Liver (tissue), 9 donors: Measurements from ENCODE around the gene RFX7. TPM values are rescaled to one million over a fixed set of nuclear protein-coding genes. Genes with fewer than 3 reads are reported as not detected.

ENCODE experiments used
- DNase-seq: peaks from one replicate; pipeline ENCODE4 v3.0.0-alpha.2; 2017; ENCODE audit warnings: low spot score
- H3K27ac ChIP-seq, 2 donors: one replicate each; pipeline ENCODE4 v1.7.0; 2013; ENCODE audit warnings: inconsistent platforms in 2 of 2, low read length in 2 of 2, control low read depth in 1 of 2, low read depth in 1 of 2, mild to moderate bottlenecking in 1 of 2
- H3K27me3 ChIP-seq, 4 donors: one replicate each; pipeline versions ENCODE4 v1.6.1 to v1.7.0; 2013; ENCODE audit warnings: low read length in 3 of 4, inconsistent platforms in 1 of 4, mild to moderate bottlenecking in 1 of 4, moderate library complexity in 1 of 4; ENCODE audit not compliant: control insufficient read depth in 4 of 4, insufficient read depth in 4 of 4
- H3K36me3 ChIP-seq, 4 donors: one replicate each; pipeline versions ENCODE4 v1.6.1 to v1.7.0; 2013; ENCODE audit warnings: low read length in 3 of 4, mild to moderate bottlenecking in 3 of 4, low read depth in 1 of 4, moderate library complexity in 1 of 4; ENCODE audit not compliant: control insufficient read depth in 4 of 4, insufficient read depth in 3 of 4
- H3K4me1 ChIP-seq, 4 donors: one replicate each; pipeline versions ENCODE4 v1.6.1 to v1.7.0; 2013; ENCODE audit warnings: low read length in 3 of 4, mild to moderate bottlenecking in 3 of 4, moderate library complexity in 1 of 4; ENCODE audit not compliant: control insufficient read depth in 4 of 4, insufficient read depth in 4 of 4
- H3K4me3 ChIP-seq, 3 donors: one replicate each; pipeline versions ENCODE4 v1.6.1 to v1.7.0; 2013; ENCODE audit warnings: low read length in 3 of 3, control low read depth in 1 of 3, low read depth in 1 of 3, mild to moderate bottlenecking in 1 of 3
- H3K9ac ChIP-seq, 2 donors: one replicate each; pipeline ENCODE4 v1.7.0; 2013; ENCODE audit warnings: low read length in 2 of 2, mild to moderate bottlenecking in 2 of 2, moderate library complexity in 2 of 2, control low read depth in 1 of 2, low read depth in 1 of 2
- H3K9me3 ChIP-seq, 4 donors: one replicate each; pipeline versions ENCODE4 v1.6.1 to v1.7.0; 2013; ENCODE audit warnings: low read length in 3 of 4; ENCODE audit not compliant: control insufficient read depth in 4 of 4
- EGR1 ChIP-seq, 2 donors: IDR thresholded peaks; 2 replicates each; pipeline ENCODE4 v1.6.1; 2016 to 2018; ENCODE audit warnings: antibody characterized with exemption in 2 of 2, low read depth in 2 of 2
- FOXA1 ChIP-seq: IDR thresholded peaks from 2 replicates; pipeline ENCODE4 v1.6.1; 2016; ENCODE audit warnings: antibody characterized with exemption
- GABPA ChIP-seq, 2 donors: IDR thresholded peaks in 1 of 2; conservative IDR thresholded peaks in 1 of 2; 2 replicates each; pipeline ENCODE4 v1.6.1; 2016; ENCODE audit warnings: antibody characterized with exemption in 2 of 2, mild to moderate bottlenecking in 1 of 2, moderate library complexity in 1 of 2
- HNF4A ChIP-seq, 2 donors: conservative IDR thresholded peaks; 2 replicates each; pipeline ENCODE4 v1.6.1; 2016; ENCODE audit warnings: antibody characterized with exemption in 2 of 2, mild to moderate bottlenecking in 2 of 2
- HNF4G ChIP-seq: IDR thresholded peaks from 2 replicates; pipeline ENCODE4 v1.6.1; 2016; ENCODE audit warnings: antibody characterized with exemption
- JUND ChIP-seq, 2 donors: IDR thresholded peaks; 2 replicates each; pipeline ENCODE4 v1.6.1; 2016; ENCODE audit warnings: antibody characterized with exemption in 2 of 2
- MAX ChIP-seq: IDR thresholded peaks from 2 replicates; pipeline ENCODE4 v1.6.1; 2016; ENCODE audit warnings: antibody characterized with exemption
- RAD21 ChIP-seq, 2 donors: IDR thresholded peaks; 2 replicates each; pipeline ENCODE4 v1.6.1; 2016; ENCODE audit warnings: antibody characterized with exemption in 2 of 2, mild to moderate bottlenecking in 2 of 2
- RXRA ChIP-seq, 2 donors: IDR thresholded peaks; 2 replicates each; pipeline ENCODE4 v1.6.1; 2017 to 2018; ENCODE audit warnings: antibody characterized with exemption in 2 of 2, mild to moderate bottlenecking in 1 of 2
- SP1 ChIP-seq: IDR thresholded peaks from 2 replicates; pipeline ENCODE4 v1.6.1; 2018; ENCODE audit warnings: antibody characterized with exemption, mild to moderate bottlenecking
- TAF1 ChIP-seq: conservative IDR thresholded peaks from 2 replicates; pipeline ENCODE4 v1.6.1; 2016; ENCODE audit warnings: antibody characterized with exemption, mild to moderate bottlenecking
- YY1 ChIP-seq: IDR thresholded peaks from 2 replicates; pipeline ENCODE4 v1.6.1; 2016; ENCODE audit warnings: antibody characterized with exemption, mild to moderate bottlenecking
- ZBTB33 ChIP-seq: IDR thresholded peaks from 2 replicates; pipeline ENCODE4 v1.6.1; 2016; ENCODE audit warnings: antibody characterized with exemption
- WGBS: extraction: QIAGEN DNeasy Blood & Tissue Kit; methylation state at CpG from one replicate; pipeline ENCODE4 v1.1.7; 2013; 5-methylcytosine and 5-hydroxymethylcytosine counted together
- polyA plus RNA-seq, 2 donors: library from polyadenylated mRNA; stranded (reverse) in 1 of 2; unstranded in 1 of 2; fragments of 200-250 nt in 1 of 2; fragments of >200 nt in 1 of 2; fragmentation: Nextera tagmentation in 1 of 2; extraction: Ambion mirVana in 1 of 2; gene quantifications; one replicate each; pipeline versions ENCODE4 v1.2.1 to v1.2.3, GENCODE V29; 2013 to 2015
- total RNA-seq, 2 donors: library from RNA; depleted of rRNA; stranded (reverse); fragments of >200 nt; gene quantifications; one replicate each; pipeline ENCODE4 v1.2.3, GENCODE V29; 2014
- TF ChIP-seq, protein P1 (sequence below): IDR thresholded peaks from 2 replicates; pipeline ENCODE4 v1.6.1; 2016; ENCODE audit warnings: antibody characterized with exemption
- TF ChIP-seq, protein P2 (sequence below): IDR thresholded peaks from 2 replicates; pipeline ENCODE4 v1.6.1; 2016; ENCODE audit warnings: antibody characterized with exemption, mild to moderate bottlenecking
- donor health status: healthy.
- donor health status: healthy.
- donor health status: healthy.
- donor health status: healthy.
- donor health status: healthy.

Gene RFX7
- total and polyA plus RNA-seq, 4 donors: 1.3 to 4.2 (median 1.9) TPM

DNA sequence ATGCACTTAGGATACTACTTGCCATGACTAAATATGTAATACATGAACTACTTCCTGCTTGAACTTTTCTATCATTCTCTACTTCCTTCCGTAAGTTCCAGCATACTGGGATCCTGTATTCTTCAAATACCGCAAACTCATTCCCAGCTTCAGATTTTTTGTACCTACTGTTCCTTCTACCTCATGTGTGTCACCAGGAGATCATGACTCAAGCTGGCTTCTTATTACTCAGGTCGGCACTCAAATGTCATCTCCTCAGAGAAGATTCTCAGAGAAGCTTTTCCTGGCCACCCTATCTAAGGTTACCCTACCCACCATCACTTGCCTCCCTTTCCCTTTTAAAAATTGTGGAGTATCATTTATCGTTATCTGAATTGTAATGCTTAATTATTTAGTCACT, 66.7 kb downstream of the RFX7 start:
- Histone ChIP-seq H3K9me3 (no peaks in the 10 kb centered on the region), H3K27ac (no peak overlapping the region), H3K36me3 (peaks cover 0 to 6% (median 3%) of the 10 kb centered on the region in 4 donors), H3K4me3 (no peak overlapping the region), H3K4me1 (no peaks in the 10 kb centered on the region), H3K27me3 (no peaks in the 10 kb centered on the region), H3K9ac (no peak overlapping the region)
- no peak for TF ChIP-seq HNF4G
- no peak for TF ChIP-seq FOXA1
- TF ChIP-seq ZBTB33: no peak
- TF ChIP-seq HNF4A (conservative IDR thresholded peaks at IDR 0.05): no peak
- TF ChIP-seq, protein P1, sequence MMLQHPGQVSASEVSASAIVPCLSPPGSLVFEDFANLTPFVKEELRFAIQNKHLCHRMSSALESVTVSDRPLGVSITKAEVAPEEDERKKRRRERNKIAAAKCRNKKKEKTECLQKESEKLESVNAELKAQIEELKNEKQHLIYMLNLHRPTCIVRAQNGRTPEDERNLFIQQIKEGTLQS: no peak
- no peak for TF ChIP-seq MAX
- no peak for TF ChIP-seq YY1
- no peak for TF ChIP-seq TAF1
- TF ChIP-seq RXRA (IDR thresholded peaks at IDR 0.05): no peak
- TF ChIP-seq, protein P2, sequence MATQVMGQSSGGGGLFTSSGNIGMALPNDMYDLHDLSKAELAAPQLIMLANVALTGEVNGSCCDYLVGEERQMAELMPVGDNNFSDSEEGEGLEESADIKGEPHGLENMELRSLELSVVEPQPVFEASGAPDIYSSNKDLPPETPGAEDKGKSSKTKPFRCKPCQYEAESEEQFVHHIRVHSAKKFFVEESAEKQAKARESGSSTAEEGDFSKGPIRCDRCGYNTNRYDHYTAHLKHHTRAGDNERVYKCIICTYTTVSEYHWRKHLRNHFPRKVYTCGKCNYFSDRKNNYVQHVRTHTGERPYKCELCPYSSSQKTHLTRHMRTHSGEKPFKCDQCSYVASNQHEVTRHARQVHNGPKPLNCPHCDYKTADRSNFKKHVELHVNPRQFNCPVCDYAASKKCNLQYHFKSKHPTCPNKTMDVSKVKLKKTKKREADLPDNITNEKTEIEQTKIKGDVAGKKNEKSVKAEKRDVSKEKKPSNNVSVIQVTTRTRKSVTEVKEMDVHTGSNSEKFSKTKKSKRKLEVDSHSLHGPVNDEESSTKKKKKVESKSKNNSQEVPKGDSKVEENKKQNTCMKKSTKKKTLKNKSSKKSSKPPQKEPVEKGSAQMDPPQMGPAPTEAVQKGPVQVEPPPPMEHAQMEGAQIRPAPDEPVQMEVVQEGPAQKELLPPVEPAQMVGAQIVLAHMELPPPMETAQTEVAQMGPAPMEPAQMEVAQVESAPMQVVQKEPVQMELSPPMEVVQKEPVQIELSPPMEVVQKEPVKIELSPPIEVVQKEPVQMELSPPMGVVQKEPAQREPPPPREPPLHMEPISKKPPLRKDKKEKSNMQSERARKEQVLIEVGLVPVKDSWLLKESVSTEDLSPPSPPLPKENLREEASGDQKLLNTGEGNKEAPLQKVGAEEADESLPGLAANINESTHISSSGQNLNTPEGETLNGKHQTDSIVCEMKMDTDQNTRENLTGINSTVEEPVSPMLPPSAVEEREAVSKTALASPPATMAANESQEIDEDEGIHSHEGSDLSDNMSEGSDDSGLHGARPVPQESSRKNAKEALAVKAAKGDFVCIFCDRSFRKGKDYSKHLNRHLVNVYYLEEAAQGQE: no peak
- TF ChIP-seq EGR1 (IDR thresholded peaks at IDR 0.05; ENCODE audit: low read depth in 2 of 2): no peak
- TF ChIP-seq RAD21 (IDR thresholded peaks at IDR 0.05): no peak
- TF ChIP-seq GABPA (IDR thresholded peaks at IDR 0.05 in 1 of 2, conservative IDR thresholded peaks at IDR 0.05 in 1 of 2): no peak
- no peak for DNase-seq
- 98% methylated on average over 4 of the region's 4 CpGs for WGBS

GRCh38 chr15:56175788-56176187, 67.9 kb downstream of the RFX7 start:
- H3K4me1 ChIP-seq: no peaks in the 10 kb centered on the region
- H3K4me3 ChIP-seq: no peak overlapping the region
- DNase-seq: no peak
- H3K27ac ChIP-seq: no peak overlapping the region
- no peaks in the 10 kb centered on the region for H3K9me3 ChIP-seq
- H3K27me3 ChIP-seq: no peaks in the 10 kb centered on the region
- H3K9ac ChIP-seq: no peak overlapping the region
- 91% methylated on average over 1 of the region's 1 CpG for whole genome bisulfite sequencing
- H3K36me3 ChIP-seq: peaks cover 0 to 6% (median 3%) of the 10 kb centered on the region in 4 donors
- no peak for TF ChIP-seq RAD21 (IDR thresholded peaks at IDR 0.05)
- TF ChIP-seq SP1: no peak
- no peak for TF ChIP-seq FOXA1
- TF ChIP-seq, protein P2: no peak
- TF ChIP-seq RXRA (IDR thresholded peaks at IDR 0.05): no peak
- no peak for TF ChIP-seq JUND (IDR thresholded peaks at IDR 0.05)
- TF ChIP-seq HNF4G: no peak
